HCT116 (cell line): ENCODE data around the gene MAP7.

ENCODE experiments used
- ATF3 ChIP-seq: IDR thresholded peaks from 2 replicates; pipeline ENCODE4 v1.6.1; 2012
- CTCF ChIP-seq, 3 experiments: fragments of 200-600 bp in 1 of 3; sonication (generic) in 1 of 3; IDR thresholded peaks in 2 of 3; conservative IDR thresholded peaks in 1 of 3; 2 replicates each; pipeline ENCODE4 v1.5.1; 2012 to 2017; ENCODE audit warnings: low read depth in 2 of 3, low read length in 2 of 3, antibody characterized with exemption in 1 of 3, borderline replicate concordance in 1 of 3, control low read depth in 1 of 3, mild to moderate bottlenecking in 1 of 3, mixed read lengths in 1 of 3, mixed run types in 1 of 3, moderate library complexity in 1 of 3; ENCODE audit not compliant: insufficient read depth in 1 of 3
- EZH2 ChIP-seq: fragments of 200-600 bp; sonication (generic); IDR thresholded peaks from 2 replicates; pipeline ENCODE4 v1.6.1; 2017; ENCODE audit warnings: antibody characterized with exemption, mixed run types
- EZH2phosphoT487 ChIP-seq: fragments of 200-600 bp; IDR thresholded peaks from 2 replicates; pipeline ENCODE4 v1.6.1; 2018; ENCODE audit warnings: antibody characterized with exemption, borderline replicate concordance
- FOSL1 ChIP-seq: IDR thresholded peaks from 2 replicates; pipeline ENCODE4 v1.6.1; 2012; ENCODE audit warnings: low read depth
- POLR2A ChIP-seq: IDR thresholded peaks from 2 replicates; pipeline ENCODE4 v1.7.0; 2011; ENCODE audit warnings: borderline replicate concordance; ENCODE audit not compliant: insufficient read depth, insufficient read length; ENCODE audit errors: extremely low read depth
- RAD21 ChIP-seq: IDR thresholded peaks from 2 replicates; pipeline ENCODE4 v1.6.1; 2012; ENCODE audit warnings: low read depth, mild to moderate bottlenecking
- SIN3A ChIP-seq: IDR thresholded peaks from 2 replicates; pipeline ENCODE4 v1.6.1; 2012; ENCODE audit warnings: low read depth
- SP1 ChIP-seq: IDR thresholded peaks from 2 replicates; pipeline ENCODE4 v1.6.1; 2012; ENCODE audit warnings: low read depth
- TF ChIP-seq, protein P1 (sequence below): IDR thresholded peaks from 2 replicates; pipeline ENCODE4 v1.6.1; 2012

DNA sequence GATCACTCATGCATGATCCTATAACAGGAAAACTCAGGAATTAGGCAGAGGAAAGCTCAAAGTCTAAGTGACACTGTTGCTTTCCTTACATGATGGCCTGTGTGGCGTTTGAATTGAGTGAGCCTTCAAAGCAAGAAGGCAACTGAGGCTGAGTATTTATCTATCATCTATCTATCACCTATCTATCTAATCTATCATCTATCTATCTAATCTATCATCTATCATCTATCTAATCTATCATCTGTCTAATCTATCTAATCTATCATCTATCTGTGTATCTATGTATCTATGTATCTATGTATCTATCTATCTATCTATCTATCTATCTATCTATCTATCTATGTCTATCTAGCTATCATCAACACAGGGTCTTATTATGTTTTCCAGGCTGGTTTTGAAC, 218.8 kb downstream of the MAP7 start:
- TF ChIP-seq SIN3A = no peak
- no peak for TF ChIP-seq CTCF (IDR thresholded peaks at IDR 0.05 in 2 of 3, conservative IDR thresholded peaks at IDR 0.05 in 1 of 3; ENCODE audit: borderline replicate concordance in 1 of 3, insufficient read depth in 1 of 3, low read depth in 2 of 3, low read length in 2 of 3)
- no peak for TF ChIP-seq SP1
- TF ChIP-seq POLR2A = no peak
- TF ChIP-seq, protein P1, sequence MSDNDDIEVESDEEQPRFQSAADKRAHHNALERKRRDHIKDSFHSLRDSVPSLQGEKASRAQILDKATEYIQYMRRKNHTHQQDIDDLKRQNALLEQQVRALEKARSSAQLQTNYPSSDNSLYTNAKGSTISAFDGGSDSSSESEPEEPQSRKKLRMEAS = no peak
- TF ChIP-seq ATF3 = no peak
- no peak for TF ChIP-seq FOSL1
- no peak for TF ChIP-seq EZH2phosphoT487
- no peak for TF ChIP-seq EZH2
- TF ChIP-seq RAD21 = no peak
